ENCODE measurements around the gene PFN2. TPM values are rescaled to one million over a fixed set of nuclear protein-coding genes. Genes with fewer than 3 reads are reported as not detected.
"Not testable (repeated sequence)": the region's sequence is repeated elsewhere in the genome, so short reads cannot be mapped to it uniquely, and the experiment has no call there.

The PFN2 gene, protein sequence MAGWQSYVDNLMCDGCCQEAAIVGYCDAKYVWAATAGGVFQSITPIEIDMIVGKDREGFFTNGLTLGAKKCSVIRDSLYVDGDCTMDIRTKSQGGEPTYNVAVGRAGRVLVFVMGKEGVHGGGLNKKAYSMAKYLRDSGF
- not detected for total RNA-seq

- peak; percentile 47 for DNase-seq
These were observed at the start of gene PFN2 for GRCh38 chr3:149970716-149971402. TSS of gene PFN2 (minus strand) at chr3:149970895. CDS start at chr3:149970856, 39 bp downstream.

GRCh38 chr3:150015901-150016300 is 45.2 kb upstream of the PFN2 start:
- no peak for DNase-seq

- DNase-seq: no peak
These were observed 44.1 kb upstream of the PFN2 start for GRCh38 chr3:150014782-150015181.

DNA sequence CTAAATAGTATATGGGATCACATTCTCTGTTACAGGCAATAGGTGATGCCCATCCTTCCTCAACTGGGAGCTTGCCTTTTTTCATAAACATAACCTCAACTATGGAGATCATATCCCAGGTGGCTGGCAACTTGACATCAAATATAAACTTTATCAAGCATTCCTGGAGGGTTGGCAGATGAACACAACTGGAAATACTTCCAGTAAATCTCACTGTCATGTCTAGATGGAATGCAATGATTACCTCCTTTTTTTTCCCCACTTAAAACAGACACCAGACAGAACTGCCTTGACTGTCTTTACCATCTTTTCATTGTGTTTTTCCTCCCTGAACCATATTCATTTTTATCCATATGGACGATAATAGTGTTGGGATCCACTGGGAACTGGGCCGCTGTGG is 43.1 kb upstream of the PFN2 start:
- DNase-seq: no peak

DNA sequence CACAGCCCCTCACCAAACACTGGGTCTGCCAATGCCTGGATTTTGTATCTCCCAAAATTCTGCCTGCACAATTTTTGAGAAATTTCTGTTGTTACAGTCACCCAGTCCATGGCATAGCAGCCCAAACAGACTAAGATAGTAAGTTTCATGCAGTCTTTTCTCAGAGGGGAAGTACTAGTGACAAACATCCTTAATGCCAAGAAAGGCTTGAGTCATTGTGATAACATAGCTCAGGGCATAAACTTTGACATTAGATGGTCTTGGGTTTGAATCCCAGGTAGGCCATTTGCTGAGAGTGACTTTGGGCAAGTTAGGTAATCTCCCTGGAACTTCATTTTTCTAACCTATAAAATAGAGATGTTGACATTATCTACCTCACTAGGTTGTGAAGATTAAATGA is 36.1 kb upstream of the PFN2 start:
- DNase-seq: no peak

DNA sequence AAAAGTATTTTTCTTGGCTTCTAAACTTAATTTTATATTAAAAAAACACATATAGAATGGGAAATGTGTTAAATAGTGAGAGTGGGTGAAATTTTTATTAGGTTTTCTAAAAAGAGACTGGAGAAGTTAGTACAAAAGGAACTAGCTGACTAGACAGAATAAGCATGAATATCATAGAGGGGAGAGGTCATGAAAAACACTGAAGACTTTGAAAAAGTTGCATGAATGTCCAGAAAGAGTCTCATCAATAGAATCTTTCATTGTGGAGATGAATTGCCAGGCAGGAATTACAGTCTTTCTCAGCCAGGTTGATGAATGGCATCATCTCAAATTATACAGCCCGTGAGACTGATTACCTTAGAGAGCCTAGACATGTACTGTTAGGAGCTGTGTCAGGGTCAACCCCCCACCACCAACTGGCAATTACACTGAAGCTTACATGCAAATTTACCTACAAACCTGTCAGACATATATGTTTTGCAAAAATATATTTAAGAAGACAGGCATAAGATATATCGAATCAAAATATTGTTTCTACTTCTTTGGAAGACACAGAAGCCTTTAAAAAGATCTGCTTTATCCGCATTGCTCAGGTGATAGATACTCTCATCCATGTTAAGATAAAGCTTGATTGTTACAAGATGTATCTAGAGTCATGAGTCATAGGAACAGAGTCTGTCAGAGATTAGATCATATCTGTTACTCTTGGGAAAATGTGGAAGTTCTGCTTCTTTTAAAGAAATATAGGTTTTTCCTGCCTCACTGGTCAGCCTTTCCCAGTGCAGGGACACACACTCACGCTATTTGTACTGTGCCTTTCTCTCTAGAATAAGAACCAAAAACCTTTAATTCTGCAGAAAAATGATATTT is 34.8 kb upstream of the PFN2 start:
- no peak for DNase-seq

- DNase-seq: no peak
These were observed 29.9 kb upstream of the PFN2 start for GRCh38 chr3:150000641-150001040.

GRCh38 chr3:149999421-149999820 is 28.7 kb upstream of the PFN2 start:
- DNase-seq: no peak

GRCh38 chr3:149998946-149999345 is 28.3 kb upstream of the PFN2 start:
- no peak for DNase-seq

DNA sequence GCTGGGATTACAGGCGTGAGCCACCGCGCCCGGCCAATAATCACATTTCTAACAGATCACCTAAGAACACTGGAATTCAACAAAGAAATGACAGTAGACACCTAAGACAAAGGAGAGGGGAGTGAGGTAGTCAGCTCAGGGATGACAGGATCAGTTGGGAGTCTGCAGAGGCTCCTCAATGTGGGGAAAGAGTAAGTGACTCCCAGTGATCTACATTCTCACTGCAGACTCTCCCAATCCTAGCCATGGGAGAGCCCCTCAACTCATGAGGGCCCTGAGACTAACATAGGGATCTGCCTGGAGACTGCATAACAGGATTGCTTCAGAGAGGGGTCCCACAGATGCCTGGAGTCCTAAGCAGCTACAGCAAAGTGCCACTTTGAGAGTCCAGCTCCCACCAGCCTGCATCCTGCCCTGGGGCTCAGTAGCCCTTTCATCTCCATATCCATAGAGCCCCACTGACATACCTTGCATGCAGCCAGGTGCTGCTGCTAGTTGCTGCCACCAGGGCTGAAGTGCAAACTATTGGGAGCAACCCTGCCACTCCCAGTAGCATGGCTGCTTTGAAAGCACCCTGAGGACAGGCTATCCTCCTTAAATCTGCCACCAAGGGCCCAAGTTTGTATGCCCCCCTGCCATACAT is 21.8 kb upstream of the PFN2 start:
- no peak for DNase-seq

GRCh38 chr3:149990423-149990948 is 19.8 kb upstream of the PFN2 start:
- no peak for DNase-seq

DNA sequence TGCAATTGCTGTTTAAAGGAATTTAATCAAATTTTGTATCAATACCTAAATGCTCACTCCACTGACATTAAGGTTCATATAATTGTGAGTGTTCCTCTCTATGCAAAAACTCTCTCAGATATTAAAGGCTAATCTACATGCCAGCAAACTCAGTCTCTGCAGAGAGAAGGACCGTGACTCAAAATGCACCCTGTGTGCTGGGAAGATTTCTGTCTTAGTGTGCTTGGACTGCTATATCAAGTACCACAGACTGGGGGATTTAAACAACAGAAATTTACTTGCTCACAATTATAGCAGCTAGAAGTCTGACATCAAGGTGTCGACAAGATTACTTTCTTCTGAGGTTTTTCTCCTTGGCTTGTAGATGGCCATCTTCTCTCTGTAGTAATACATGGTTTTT is 18.6 kb upstream of the PFN2 start:
- no peak for DNase-seq

GRCh38 chr3:149983628-149984027 is 12.9 kb upstream of the PFN2 start:
- DNase-seq: no peak

- not testable (repeated sequence) for DNase-seq
These were observed 12.4 kb upstream of the PFN2 start for GRCh38 chr3:149983053-149983452.

DNA sequence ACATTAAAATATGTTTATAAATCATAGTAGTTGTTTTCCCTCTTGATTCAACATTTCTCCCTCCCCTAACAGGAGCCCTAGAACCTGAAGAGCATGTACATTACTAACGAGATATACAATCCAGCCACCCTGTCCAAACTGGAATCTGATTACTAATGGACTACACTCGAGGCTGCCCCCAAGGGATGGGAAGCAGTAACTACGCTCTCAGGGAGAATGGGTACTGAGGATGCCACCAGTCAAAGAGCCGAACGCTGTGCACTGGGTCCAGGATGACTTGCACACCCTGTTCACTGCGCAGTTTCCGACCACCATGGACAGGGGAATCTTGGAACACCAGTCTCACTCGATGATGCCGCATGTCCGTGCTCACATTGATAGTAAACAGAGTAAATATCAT is 11.3 kb upstream of the PFN2 start:
- DNase-seq: not testable (repeated sequence)

DNA sequence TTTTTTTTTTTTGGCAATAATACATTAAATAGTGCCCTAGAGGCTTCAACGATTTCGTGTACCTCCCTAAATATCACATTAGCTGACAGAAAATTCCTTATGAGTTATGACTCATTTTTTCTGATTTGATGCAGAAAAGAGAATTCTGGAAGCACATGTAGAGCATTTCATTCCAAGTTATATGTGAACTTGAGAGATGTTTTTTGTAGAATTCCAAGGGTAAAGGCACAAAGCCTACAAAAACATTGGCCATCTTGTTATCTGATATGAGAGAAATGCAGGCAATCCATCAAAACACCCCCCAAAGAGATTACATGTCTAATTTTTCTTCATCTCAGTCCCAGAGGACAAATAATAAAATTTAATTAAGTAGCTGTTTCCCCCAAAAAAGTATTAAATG is 6.7 kb upstream of the PFN2 start:
- DNase-seq: no peak

GRCh38 chr3:149975919-149976318 is 5.2 kb upstream of the PFN2 start:
- no peak for DNase-seq

GRCh38 chr3:149971403-149972075 is 844 bp upstream of the PFN2 start:
- peak; percentile 14 for DNase-seq

DNA sequence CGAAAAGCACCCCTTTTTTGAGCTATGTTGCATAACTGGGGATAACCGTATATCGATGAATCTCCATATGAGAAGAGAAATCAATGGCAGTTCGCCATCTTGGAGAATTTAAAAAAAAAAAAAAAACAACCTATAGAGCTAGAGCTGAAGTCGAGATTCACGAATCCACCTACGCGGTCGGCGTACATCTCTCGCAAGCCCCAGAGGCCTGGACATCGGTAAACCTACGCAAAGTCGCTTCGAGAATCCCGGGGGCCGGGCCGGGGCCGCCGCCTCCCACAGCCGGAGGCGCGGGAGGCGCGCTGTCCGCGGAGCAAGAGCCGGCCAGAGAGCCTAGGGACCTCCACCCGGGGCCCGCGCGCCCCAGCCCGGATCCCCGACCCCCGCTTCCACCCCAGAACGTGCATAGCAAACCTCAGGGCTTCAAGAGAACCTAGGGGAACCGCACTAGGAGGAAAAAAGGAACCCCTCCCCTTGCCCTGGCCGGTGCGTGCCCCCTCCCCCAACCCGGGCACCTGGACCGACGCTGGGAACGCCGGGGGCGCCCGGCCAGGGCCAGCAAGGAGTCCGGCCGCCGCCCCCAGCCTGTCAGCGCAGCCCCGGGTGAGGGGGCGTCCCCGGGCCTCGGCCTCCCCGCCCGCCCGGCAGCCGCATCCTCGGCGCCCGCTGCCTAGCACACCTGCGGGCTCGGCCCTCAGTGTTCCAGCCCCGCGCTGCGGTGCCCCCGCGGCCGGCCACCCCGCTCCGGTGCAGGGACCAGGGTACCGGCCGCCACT is 567 bp downstream of the PFN2 start:
- DNase-seq: peak; percentile 61

GRCh38 chr3:149969110-149969939 is 1.4 kb downstream of the PFN2 start:
- DNase-seq: no peak

- no peak for DNase-seq
These were observed 2.5 kb downstream of the PFN2 start for GRCh38 chr3:149968216-149968615.
